GM12873 (cell line): ENCODE measurements around the gene FHDC1.

Experiments used
- TF ChIP-seq, protein P1 (sequence below): IDR thresholded peaks from 2 replicates; pipeline ENCODE4 v1.5.1; 2012; ENCODE audit warnings: low read depth, mild to moderate bottlenecking, moderate library complexity, low read length, control low read depth; ENCODE audit not compliant: insufficient read depth; ENCODE audit errors: missing control alignments

The FHDC1 gene

DNA sequence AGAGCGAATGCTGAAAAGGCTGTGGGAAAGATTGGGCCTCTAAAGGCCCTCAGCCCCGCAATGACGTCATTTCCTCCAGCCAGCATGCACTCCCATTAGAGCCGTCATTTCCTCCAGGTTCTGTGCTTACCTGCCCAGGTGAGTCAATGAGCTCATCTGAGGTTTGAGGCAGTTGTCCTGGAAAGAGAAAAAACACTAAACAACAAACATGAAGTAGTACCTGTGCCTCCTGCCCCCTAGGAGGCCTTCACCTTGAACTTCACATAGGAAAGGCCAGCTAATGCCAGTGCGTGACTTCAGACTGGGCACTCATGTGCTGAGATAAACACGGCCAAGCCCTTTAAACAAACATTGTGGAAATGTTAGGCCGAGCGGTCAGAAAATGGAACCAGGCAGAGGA, 55.9 kb downstream of the FHDC1 start:
- TF ChIP-seq, protein P1, sequence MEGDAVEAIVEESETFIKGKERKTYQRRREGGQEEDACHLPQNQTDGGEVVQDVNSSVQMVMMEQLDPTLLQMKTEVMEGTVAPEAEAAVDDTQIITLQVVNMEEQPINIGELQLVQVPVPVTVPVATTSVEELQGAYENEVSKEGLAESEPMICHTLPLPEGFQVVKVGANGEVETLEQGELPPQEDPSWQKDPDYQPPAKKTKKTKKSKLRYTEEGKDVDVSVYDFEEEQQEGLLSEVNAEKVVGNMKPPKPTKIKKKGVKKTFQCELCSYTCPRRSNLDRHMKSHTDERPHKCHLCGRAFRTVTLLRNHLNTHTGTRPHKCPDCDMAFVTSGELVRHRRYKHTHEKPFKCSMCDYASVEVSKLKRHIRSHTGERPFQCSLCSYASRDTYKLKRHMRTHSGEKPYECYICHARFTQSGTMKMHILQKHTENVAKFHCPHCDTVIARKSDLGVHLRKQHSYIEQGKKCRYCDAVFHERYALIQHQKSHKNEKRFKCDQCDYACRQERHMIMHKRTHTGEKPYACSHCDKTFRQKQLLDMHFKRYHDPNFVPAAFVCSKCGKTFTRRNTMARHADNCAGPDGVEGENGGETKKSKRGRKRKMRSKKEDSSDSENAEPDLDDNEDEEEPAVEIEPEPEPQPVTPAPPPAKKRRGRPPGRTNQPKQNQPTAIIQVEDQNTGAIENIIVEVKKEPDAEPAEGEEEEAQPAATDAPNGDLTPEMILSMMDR, result no peak

DNA sequence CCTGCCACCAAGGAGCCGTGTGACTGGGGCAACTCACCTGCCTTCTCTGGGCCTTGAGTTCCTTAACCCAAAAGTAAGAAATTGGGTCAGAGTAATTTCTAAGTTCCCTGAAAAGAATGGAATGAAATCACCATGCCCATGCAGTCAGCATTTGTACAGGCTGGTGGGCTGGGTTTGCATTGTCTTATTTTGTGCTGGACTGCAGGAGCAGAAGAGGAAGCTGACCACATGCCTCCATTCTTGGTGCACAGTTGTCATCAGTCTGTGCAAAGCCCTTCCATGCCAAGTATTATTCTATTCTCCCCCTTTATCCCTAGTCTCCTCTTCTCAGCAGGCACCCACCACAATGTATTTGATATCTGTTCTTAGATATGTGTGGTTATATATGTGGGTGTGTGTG, 56.3 kb downstream of the FHDC1 start:
- TF ChIP-seq, protein P1, result no peak

DNA sequence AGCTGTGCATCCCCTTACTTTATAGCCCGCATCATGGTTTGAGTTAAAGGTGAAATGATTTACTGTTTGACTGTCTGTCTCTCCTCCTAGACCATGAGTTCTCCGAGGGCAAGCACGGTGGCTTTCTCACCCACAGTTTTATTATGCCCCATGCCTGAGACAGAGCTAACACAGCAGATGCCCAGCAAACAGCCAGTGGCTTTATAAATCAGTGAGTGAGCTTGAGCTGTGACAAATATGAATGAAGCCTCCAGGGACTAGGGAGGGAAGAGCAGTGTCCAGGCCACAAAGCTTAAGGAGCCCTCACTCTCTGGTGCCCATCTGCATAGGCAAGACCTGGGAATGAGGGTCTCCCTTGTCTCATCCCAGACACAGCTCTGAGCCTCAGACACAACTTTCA, 57.9 kb downstream of the FHDC1 start:
- TF ChIP-seq, protein P1, result no peak

DNA sequence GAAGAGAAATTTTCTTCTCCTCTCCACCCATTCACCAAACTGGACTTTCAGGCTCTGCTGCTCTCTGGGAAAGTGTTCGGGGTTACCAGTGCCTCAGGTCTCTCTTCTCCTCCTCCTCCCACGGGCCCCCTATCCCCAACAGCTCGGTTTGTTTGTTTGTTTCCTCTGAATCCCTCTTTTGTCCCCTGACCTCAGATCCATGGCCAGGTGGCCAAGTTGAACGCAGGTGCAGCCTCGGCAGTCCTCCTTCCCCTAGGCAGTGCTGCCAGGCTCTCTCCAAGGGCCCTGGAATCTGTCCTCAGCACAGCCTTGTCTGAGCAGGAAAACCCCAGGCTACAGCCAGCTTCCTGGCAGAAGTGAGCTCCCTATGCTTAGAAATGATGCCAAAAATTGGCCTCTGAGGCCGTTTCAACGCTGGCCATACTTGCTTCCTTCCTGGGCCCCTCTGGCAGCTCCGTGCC, 60.0 kb downstream of the FHDC1 start:
- TF ChIP-seq, protein P1, result no peak

DNA sequence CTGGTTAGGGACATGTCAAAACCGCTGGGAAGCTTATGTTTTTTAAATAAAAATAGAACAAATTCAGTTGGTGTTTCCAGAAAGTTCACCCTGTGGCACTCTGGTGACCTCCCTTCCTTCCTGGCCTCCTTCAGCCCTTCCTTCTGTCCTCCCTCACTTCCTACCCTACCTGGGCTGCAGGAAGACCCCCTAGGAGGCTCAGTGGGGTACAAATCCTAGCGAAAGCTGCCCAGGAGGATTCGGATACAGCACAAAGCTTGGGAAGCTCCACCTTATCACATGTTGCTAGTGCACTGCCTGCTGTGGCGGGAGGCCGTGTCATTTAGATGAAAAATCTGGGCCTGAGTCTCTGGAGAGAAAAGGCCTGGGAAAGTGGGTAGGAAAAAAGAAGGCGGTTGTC, 60.5 kb downstream of the FHDC1 start:
- TF ChIP-seq, protein P1, result no peak

DNA sequence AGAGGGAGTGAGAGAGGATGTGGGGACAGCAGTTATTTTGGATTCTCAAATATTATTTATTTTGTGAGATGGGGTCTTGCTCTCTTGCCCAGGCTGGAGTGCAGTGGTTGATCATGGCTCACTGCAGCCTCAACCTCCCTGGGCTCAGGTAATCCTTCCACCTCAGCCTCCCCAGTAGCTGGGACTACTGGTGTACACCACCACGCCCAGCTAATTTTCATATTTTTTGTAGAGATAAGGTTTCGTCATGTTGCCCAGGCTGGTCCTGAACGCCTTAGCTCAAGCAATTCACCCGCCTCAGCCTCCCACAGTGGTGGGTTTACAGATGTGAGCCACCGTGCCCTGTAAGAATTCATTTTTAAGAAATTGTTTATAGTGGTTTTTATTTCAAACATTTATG, 61.2 kb downstream of the FHDC1 start:
- TF ChIP-seq, protein P1, result no peak

DNA sequence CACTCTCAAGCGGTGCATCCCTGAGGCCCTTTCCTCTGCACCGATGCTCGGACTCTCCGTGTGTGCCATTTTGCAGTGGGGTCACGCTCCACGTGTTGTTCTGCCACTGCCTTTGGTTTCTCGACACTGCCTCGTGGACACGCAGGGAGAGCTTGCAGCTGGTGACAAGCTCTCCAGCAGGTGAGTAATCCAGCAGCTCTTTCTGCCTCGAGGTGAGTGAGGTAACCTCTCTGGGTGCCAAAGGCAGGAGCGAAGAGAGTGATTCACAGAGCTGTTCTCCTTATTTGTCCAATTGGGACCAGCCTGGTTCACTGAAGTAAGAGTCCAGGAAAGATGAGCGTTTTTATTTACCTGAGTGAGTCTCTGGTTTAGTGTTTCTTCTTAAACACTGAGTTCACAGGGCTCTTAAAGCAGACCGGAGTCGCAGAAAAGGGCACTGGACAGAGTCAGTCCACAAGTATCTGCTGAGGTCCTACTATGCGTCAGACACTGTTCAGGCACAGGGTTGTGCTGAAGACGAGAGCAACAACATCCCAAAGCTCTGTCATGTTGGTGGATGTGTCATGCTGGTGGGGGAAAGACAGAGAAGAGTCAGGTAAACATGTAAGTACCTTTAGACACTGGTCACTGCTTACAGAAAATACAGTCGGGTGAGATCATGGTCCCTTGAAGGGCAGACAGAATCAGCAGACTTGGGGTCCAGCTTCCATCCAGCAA, 61.8 kb downstream of the FHDC1 start:
- TF ChIP-seq, protein P1, result no peak
